Measurements from ENCODE around the gene COQ8A. TPM values are rescaled to one million over a fixed set of nuclear protein-coding genes. Genes with fewer than 3 reads are reported as not detected.

The COQ8A gene
- total and polyA plus RNA-seq, 2 donors (not counting 1 experiment from before 2014, with no cell fraction given): 3.8 to 19.7 TPM

DNA sequence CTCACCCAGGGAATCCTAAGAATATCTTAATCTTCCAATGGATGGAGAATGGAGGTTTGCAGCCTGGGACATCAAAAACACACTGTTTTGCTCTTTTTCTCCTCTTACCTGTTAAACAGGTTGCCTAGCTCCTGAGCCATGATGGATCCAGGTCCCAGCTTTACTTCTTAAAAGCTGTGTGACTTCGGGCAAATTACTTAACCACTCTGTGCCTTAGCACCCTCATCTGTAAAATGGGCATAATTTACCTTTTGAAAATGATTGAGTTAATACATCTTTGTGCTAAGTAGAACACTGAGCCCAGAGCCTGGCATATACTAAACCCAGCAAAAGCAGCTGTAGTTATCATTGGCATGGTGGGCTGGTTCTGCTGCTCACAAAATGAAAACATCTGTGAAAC lies 10.2 kb downstream of the COQ8A start:
- no peak overlapping the region for H3K27ac ChIP-seq (ENCODE audit: insufficient read depth, low read length)
- no peaks in the 10 kb centered on the region for H3K27me3 ChIP-seq (ENCODE audit: control insufficient read depth, insufficient read depth, low read length)
- no peak overlapping the region for H2AFZ ChIP-seq (ENCODE audit: low read length)
- no peaks in the 10 kb centered on the region for H3K9me3 ChIP-seq (ENCODE audit: control insufficient read depth, insufficient read depth, low read depth, low read length)
- no peaks in the 10 kb centered on the region for H3K79me2 ChIP-seq (ENCODE audit: control insufficient read depth, insufficient read depth, low read length)
- H3K4me2 ChIP-seq (ENCODE audit: extremely low read depth, insufficient read depth, low read length): no peak overlapping the region
- TF ChIP-seq CTCF (conservative IDR thresholded peaks at IDR 0.05 in 1 of 2, IDR thresholded peaks at IDR 0.05 in 1 of 2; ENCODE audit: low read depth in 1 of 2, low read length in 2 of 2): no peak
- TF ChIP-seq EZH2 (IDR thresholded peaks at IDR 0.05; ENCODE audit: low read length, missing control alignments): no peak
- H4K20me1 ChIP-seq (ENCODE audit: control insufficient read depth, extremely low read depth, insufficient read depth, low read length): no peaks in the 10 kb centered on the region
- no peaks in the 10 kb centered on the region for H3K36me3 ChIP-seq (ENCODE audit: control insufficient read depth, insufficient read depth, low read length)
- H3K9ac ChIP-seq (ENCODE audit: insufficient read depth, low read length): no peak overlapping the region
- DNase-seq (ENCODE audit: low read depth in 2 of 2): no peak
- H3K4me1 ChIP-seq (ENCODE audit: control insufficient read depth, extremely low read depth, insufficient read depth, low read length): no peaks in the 10 kb centered on the region
- no peak overlapping the region for H3K4me3 ChIP-seq (replicated peaks in 1 of 4; ENCODE audit: control extremely low read depth in 1 of 4, insufficient read depth in 1 of 4, low read depth in 3 of 4, low read length in 4 of 4)

DNA sequence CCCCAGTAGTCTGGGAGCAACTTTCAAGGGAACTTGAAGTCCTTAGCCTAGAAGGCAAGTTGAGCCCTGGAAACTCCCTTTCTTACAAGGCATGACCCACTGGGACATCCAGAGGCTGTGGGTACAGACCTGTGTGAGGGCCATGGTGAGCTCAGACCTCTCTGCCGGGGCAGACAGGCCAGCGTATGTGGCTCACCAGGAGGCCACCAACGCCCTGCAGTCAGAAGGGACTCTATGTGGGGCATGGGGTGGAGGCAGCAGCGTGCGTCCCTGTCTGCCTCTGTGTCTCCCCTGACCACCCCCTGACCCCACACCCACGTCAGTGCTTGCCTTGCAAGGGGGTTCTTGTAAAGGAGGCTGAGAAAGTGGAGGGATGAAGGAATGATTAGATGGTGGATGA lies 10.8 kb downstream of the COQ8A start:
- TF ChIP-seq EZH2 (IDR thresholded peaks at IDR 0.05; ENCODE audit: low read length, missing control alignments) (no peak), CTCF (conservative IDR thresholded peaks at IDR 0.05 in 1 of 2, IDR thresholded peaks at IDR 0.05 in 1 of 2; ENCODE audit: low read depth in 1 of 2, low read length in 2 of 2) (no peak)
- Histone ChIP-seq H3K4me2 (ENCODE audit: extremely low read depth, insufficient read depth, low read length) (no peak overlapping the region), H3K4me1 (ENCODE audit: control insufficient read depth, extremely low read depth, insufficient read depth, low read length) (no peaks in the 10 kb centered on the region), H3K4me3 (replicated peaks in 1 of 4; ENCODE audit: control extremely low read depth in 1 of 4, insufficient read depth in 1 of 4, low read depth in 3 of 4, low read length in 4 of 4) (no peak overlapping the region), H4K20me1 (ENCODE audit: control insufficient read depth, extremely low read depth, insufficient read depth, low read length) (no peaks in the 10 kb centered on the region), H3K79me2 (ENCODE audit: control insufficient read depth, insufficient read depth, low read length) (no peaks in the 10 kb centered on the region), H3K36me3 (ENCODE audit: control insufficient read depth, insufficient read depth, low read length) (no peaks in the 10 kb centered on the region), H3K9me3 (ENCODE audit: control insufficient read depth, insufficient read depth, low read depth, low read length) (no peaks in the 10 kb centered on the region), H2AFZ (ENCODE audit: low read length) (no peak overlapping the region), H3K27me3 (ENCODE audit: control insufficient read depth, insufficient read depth, low read length) (no peaks in the 10 kb centered on the region), H3K9ac (ENCODE audit: insufficient read depth, low read length) (no peak overlapping the region), H3K27ac (ENCODE audit: insufficient read depth, low read length) (no peak overlapping the region)
- no peak for DNase-seq (ENCODE audit: low read depth in 2 of 2)

DNA sequence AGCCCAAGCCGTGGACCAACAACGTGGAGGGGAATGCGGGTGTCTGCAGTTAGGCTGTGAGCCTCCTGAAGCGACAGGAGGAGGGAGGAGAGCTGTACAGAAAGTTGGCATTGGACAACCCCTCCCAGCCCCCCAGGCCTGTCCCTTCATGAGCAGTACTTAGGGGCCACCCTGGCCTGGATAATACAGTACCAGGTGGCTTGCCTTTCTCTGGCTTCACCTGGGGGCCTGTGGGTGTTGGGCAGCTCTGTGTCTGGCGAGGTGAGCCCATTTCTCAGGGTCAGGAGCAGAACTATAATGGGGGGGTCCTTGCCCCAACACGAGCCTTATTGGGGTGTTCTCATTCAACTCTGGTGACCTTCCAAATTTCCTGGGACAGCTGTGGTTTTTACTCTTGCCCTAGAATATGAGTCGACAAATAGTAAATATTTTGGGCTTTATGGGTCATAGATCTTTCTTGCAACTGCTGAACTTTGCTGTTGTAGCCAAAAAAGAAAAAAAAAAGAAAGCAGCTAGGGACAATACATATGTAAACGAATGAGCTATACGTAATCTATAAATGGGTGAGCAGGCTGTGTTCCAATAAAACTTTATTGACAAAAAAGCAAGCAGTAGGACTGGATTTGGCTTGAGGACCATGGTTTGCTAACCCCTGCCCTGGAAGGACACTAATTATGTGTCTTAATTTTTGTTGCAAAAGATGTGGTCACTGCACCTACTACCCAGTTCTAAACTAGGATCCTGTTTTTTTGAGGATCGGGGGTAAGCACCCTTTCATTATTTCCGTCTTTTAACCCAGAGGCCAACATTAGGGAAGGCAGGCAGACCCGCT lies 11.4 kb downstream of the COQ8A start:
- H3K9me3 ChIP-seq (ENCODE audit: control insufficient read depth, insufficient read depth, low read depth, low read length): no peaks in the 10 kb centered on the region
- H3K4me3 ChIP-seq (replicated peaks in 1 of 4; ENCODE audit: control extremely low read depth in 1 of 4, insufficient read depth in 1 of 4, low read depth in 3 of 4, low read length in 4 of 4): no peak overlapping the region
- no peak overlapping the region for H3K27ac ChIP-seq (ENCODE audit: insufficient read depth, low read length)
- no peaks in the 10 kb centered on the region for H3K36me3 ChIP-seq (ENCODE audit: control insufficient read depth, insufficient read depth, low read length)
- no peak overlapping the region for H3K4me2 ChIP-seq (ENCODE audit: extremely low read depth, insufficient read depth, low read length)
- no peaks in the 10 kb centered on the region for H3K79me2 ChIP-seq (ENCODE audit: control insufficient read depth, insufficient read depth, low read length)
- no peaks in the 10 kb centered on the region for H3K27me3 ChIP-seq (ENCODE audit: control insufficient read depth, insufficient read depth, low read length)
- H2AFZ ChIP-seq (ENCODE audit: low read length): no peak overlapping the region
- no peak for TF ChIP-seq CTCF (conservative IDR thresholded peaks at IDR 0.05 in 1 of 2, IDR thresholded peaks at IDR 0.05 in 1 of 2; ENCODE audit: low read depth in 1 of 2, low read length in 2 of 2)
- TF ChIP-seq EZH2 (IDR thresholded peaks at IDR 0.05; ENCODE audit: low read length, missing control alignments): no peak
- H3K9ac ChIP-seq (ENCODE audit: insufficient read depth, low read length): no peak overlapping the region
- no peak for DNase-seq (ENCODE audit: low read depth in 2 of 2)
- no peaks in the 10 kb centered on the region for H3K4me1 ChIP-seq (ENCODE audit: control insufficient read depth, extremely low read depth, insufficient read depth, low read length)
- no peaks in the 10 kb centered on the region for H4K20me1 ChIP-seq (ENCODE audit: control insufficient read depth, extremely low read depth, insufficient read depth, low read length)

Data from fibroblast of lung (primary cell).